GM19238 (cell line): Measurements from ENCODE around the gene CACNB4.
A peak's percentile ranks its signal among the peaks of the same experiment; 100 is the strongest.
"Not testable (repeated sequence)": the region's sequence is repeated elsewhere in the genome, so short reads cannot be mapped to it uniquely, and the experiment has no call there.

ENCODE experiments used
- DNase-seq: peaks from one replicate; pipeline ENCODE4 v3.0.0; 2011; ENCODE audit warnings: low spot score; ENCODE audit not compliant: insufficient read length

CACNB4 gene

DNA sequence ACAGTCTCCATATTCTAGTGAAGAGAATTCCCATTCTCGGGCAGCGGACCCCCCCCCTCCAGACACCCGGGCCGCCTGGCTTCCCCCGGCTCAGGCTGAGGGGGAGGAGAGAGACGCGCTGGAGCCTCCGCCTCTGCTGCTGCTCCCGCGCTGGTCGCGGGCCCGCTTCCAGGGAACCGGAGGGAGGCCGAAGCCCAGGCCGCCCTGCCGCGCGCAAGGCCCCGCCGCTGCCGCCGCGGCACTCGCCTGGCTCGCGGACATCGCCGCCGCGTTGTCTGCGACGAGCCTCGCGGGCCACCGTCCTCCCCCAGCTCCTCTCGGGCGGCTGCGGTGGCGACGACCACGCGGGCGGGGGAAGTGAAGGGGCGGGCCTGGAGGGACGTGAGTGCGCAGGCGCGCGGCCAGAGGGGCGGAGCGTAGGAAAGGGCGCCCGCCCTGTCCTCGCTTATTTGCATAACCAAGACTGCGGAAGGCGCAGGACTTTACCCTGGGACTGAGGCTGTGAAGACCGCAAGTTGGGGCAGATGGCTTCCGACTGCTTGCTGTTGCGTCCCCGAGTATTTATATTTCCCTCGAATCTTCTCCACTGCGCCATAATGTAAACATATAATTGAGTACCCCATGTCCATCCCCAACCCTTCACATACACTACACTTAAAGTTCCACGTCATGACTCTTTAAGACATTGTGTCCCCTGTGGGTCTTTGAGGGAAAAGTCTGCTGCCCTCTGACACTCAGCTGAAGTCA is 270.5 kb downstream of the CACNB4 start, which contains the start of gene ARL5A:
ARL5A (minus strand) TSS at position 279 of the 747 bp plus-strand sequence; CDS start at position 34, 245 bp downstream.
- peak; percentile 78 for DNase-seq

DNA sequence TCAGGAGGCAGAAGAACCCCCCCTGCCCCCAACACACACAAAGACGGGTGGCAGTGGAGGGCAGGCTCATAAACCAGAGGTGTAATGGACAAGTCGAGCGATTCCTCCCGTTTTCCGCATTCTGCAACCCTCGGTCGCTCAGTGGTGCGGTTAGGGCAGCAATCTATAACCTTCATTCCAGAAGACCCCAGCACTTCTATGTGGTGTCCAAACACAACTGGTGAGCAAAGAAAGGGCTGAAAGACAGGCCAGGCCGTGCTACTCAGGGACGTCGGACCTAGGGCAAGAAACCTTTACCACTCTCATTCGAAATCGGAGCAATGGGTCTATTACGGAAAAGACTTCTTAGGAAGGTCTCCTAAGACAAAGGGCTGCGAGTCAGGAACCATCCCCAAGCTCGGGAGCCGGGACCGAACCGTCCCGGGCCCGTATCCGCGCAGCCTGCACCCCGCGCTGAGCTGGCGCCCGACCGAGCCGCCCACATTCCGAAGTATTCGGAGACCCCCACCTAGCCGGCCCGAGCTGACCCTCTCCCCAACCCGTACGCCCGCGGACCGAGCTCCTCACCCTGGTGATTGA is 271.2 kb downstream of the CACNB4 start:
- DNase-seq: no peak

DNA sequence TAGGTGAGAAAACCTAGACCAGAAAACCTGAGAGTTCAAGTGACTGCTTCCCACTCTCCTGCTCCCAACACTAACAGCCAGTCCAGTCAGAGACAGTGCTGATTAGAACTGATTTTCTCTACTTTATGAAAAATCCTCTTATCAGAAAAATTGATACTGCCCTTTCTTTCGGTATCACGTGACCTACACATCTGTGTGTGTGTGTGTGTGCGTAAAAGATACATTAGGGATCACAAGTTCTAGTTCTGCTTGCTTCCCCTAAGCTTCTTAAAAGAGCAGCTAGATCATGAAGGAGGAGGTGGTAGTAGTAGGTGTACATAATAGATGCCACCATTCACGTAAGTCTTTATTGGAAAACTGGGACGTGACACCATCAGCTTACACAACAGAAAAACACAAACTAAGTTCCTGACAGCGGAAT is 272.1 kb downstream of the CACNB4 start:
- no peak for DNase-seq

DNA sequence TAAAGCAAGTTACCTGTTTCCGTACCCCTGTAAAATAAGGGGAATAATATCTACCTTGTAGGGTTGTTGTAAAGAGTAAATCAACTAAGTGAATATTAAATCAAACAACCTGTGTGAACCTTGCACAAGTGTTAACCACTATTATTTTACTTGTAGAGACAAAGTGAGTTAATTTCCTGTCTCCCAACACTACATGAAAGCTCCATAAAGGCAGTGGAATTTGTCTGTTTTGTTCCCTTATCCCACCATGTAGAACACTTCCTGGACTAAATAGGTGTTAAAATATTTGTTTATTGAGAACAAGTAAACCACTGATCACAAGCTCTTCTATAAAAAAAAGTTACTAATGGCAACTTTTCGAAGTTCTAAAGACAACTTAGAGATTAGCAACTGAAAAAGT is 274.0 kb downstream of the CACNB4 start:
- DNase-seq: no peak

DNA sequence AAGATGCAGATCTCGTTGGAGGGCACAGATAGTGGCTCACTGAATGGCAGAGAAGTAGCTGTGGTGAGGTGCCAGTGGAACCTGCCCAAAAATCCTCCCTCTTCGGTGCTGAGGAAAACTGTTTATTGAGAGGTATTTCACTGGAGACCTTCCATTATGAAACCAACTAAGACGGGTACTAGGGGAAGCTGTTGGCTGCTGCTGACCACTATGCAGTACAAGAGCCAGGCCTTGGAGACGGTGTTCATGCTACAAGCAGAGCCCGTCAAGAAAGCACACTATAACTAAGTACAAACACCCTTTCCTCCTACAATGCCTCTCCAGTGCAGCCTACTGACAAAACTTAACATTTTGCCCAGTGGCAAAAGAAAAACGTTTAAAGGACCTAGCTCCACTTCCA is 275.2 kb downstream of the CACNB4 start:
- DNase-seq: no peak

DNA sequence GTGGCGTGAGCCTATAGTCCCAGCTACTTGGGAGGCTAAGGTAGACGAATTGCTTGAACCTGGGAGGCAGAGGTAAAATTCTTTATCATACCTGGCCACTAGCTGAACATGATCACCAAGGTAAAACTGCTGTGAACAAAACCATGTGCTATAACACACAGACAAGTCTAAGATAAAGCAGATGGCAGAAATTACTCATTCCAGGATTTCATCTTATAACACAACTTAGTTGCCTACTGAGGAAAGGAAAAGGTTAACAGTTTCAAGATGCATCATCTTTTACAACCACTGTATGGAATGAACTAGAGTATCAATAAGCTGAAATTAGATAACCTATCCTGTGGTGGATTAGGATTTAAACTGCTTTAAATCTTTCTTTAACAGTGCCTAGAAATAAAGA is 278.9 kb downstream of the CACNB4 start:
- no peak for DNase-seq

DNA sequence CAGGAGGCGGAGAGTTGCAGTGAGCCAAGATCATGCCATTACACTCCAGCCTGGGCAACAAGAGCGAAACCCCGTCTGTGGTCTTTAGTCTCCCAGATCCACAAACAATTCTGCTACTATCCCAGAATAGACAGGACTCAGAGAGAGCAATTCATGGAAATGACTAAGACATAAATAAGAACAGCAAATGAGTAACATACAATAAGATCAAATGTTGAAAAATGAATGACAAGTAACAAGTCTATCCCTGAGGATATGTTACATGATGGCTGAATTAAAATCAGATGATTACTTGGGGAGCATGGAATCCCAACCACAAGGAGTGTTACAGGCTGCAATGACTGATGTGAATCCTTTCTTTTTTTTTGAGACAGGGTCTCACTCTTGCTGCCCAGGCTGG is 280.9 kb downstream of the CACNB4 start:
- no peak for DNase-seq

DNA sequence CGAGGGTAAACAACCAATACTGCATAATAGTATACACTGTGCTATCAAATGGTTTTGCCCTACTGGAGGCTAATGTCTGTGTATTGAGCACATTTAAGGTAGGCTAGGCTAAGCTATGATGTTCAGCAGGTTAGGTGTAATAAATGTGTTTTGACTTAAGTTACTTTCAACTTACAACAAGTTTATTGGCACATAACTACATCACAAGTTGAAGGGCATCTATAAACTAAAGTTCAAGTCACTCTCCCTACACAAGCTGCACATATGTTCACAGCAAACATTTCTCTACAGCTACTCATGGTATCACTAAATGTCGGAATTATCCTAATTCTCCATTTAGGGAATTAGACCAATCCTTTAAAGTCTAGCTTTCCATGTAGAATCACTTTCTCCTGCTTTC is 282.0 kb downstream of the CACNB4 start:
- no peak for DNase-seq

DNA sequence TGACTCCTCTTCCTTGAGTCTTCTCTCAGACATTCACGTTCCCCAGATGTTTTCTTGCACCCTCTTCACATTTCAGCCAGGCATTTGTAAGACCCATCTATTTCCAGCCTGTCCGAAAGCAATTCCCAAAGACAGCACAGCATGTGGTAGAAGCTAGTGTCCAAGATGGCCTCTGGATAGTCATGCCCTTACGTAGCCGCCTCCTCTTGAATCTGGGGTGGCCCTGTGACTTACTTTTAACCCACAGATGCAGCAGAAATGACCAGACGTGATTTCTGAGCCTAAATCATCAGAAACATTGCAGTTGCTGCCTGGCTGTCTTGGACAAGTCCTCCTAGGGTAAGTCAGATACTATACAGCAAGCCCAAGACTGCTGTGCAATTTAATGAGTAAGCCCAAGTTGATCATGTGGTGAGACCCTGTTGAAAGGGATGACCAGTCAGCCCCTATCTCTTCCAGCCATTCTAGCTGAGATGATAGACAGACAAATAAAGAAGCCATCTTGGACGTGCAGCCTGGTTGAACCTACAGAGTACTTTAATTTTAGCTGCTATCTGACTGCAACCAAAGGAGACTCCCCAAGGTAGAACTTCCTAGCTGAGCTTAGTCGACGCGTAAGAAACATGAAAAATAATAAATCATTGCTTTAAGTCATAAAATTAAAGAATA is 282.9 kb downstream of the CACNB4 start:
- no peak for DNase-seq

DNA sequence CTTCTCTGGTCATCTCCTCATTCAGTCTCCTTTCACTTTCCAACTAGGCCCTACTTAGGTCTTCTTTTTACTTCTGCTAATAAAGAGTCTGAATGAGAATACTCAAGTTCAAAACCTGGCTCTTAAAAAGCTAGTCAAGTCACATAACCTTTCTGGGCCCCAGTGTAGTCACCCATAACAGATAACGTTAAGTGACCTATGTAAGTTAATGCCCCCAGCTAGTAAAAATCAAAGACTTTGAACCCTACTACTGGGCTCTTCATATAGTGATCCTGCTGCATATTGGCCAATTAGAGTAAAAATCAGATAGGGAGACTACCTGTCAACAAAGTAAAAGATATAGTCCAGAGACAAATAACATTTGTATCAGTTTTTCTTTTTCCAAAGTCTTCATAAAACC is 288.4 kb downstream of the CACNB4 start:
- DNase-seq: no peak

DNA sequence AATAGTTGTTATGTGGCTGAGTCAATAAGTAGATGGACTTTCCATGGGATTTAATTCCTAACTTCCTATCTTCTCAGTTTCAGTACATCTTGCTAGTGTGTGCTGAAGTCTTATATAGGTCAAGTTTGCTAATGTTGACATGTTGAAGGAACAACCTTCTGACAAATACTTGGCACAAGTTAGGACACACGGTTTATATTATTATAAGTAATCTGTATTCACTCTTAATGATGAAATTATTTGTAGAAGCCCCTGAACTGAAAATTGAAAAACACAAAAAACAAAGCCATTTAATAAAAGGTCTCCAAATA is 289.8 kb downstream of the CACNB4 start:
- no peak for DNase-seq

DNA sequence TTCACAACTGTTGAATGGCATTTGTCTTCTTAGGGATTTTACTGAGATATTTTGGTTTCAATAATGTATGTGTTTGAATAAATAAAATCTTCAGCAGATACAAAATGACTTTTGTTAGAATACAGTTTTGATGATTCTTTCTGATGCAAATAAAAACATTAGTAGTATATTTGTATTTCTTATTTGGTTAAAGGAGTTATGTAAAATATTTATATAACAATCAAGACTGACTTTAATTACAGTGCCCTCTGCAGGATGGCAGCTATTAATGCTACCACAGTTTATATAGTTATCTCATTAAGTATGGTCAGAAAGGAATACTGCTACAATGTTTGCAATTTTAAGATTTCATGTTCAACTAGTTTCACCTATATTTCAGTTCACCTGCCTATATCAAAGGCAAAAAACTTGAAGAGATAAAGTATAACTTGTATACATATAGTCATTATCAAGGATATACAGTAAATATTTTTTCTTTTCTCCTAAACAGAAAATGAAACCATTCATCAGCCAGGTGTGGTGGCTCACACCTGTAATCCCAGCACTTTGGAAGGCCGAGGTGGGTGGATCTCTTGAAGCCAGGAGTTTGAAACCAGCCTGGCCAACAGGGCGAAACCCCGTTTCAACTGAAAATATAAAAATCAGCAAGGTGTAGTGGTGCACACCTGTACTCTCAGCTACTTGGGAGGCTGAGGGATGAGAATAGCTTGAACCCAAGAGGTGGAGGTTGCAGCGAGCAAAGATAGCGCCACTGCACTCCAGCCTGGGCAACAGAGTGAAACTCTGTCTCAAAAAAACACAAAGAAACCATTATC is 290.4 kb downstream of the CACNB4 start:
- DNase-seq: no peak

DNA sequence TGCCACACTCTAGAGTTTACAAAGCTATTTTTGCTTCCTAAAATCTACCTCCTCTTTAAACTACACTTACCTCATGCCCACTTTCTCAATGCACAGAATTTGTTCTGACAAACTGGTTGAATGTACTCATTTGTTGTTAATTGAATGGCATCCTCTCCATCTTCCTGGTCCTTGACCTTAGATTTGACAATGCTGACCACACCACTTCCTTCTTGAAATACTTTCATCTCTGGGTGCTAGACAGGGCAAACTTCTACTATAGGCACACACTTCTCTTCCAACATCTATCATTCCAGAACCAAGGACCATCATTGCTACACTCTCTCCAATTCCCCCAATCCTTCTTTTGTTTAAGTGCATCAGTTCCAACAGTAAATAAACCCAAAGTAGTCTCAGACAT is 292.9 kb downstream of the CACNB4 start:
- DNase-seq: no peak

DNA sequence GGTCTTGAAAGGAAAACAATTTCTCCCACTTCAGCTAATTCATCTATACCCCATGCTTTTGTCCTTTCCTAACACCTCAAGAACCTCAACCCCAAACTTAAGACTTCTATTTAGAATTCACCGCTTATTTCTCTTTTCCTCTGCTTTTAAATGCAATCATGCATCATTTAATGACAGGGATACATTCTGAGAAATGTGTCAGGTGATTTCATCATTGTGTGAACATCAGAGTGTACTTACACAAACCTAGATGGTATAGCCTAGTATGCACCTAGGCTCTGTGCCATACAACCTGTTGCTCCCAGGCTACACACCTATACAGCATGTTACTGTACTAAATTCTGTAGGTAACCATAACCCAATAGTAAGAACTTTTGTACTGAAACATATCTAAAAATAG is 293.5 kb downstream of the CACNB4 start:
- no peak for DNase-seq

DNA sequence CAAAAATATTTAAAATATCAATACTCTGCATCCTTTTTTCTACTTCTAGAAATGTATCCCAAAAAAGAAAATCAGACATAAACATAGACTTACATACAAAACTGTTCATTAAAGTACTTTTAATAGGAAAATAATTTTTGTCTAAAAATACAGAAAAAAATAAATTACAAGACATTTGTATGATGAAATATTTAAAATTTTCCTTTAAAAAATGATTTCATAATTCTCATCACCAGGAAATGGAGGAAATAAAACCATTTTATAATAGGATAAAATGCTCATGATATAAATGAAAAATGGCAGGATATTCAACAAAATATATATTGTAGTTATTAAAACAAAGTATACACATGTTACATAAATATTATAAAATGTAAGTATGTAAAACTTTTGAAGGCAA is 295.0 kb downstream of the CACNB4 start:
- DNase-seq: no peak

DNA sequence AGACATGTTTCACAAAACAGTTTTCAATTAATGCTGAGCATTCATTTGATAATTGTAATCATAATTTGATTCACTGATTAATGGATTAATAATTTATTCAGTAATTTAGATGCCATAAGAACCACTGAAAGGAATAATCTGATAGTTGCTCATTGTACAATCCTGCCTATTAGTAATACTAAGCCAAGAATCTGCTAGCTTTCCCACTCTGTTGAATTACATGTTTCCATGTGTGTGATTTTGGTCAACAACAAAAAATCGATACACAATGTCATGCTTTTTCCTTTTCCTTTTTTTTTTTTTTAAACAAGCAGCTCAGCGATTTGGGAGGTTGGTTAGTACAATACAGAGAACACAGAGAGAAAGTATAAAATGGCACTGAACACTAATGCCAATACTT is 296.5 kb downstream of the CACNB4 start:
- DNase-seq: no peak

DNA sequence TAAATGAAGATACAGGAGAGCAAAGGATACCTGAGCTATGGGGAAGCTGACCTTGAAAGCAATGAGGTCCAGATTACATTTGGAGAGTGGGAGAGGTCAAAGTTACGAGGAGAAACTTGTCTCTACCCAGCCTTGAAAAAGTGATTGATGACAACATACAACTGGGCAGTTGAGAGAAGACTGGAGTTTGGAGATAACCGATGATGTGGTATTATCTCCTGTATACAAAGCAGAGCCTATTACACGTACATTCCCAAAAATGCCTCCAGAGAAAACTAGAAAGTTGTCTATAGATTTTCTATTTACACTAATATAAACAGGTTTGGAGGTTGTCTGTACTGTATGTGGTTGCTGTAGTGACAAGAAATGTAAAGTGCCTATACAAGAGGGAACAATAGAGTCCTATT is 299.0 kb downstream of the CACNB4 start:
- no peak for DNase-seq

DNA sequence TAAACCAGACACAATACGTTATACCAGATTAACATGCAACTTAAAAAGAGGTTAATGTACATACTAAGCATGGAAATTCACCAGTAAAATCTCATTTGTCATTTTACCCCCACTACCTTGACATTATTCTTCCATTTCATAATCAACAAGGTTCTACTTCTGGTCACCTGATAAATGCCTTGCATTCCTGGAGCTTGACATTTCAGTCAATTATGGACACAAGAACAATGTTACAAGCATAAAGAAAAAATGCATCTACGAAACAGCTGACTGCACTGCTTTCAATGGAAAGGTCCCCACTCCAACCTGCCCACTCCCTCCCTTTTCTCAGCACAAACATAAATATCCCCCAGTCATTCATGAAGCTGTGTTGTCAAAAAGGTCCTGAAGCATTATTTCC is 302.1 kb downstream of the CACNB4 start:
- DNase-seq: no peak

DNA sequence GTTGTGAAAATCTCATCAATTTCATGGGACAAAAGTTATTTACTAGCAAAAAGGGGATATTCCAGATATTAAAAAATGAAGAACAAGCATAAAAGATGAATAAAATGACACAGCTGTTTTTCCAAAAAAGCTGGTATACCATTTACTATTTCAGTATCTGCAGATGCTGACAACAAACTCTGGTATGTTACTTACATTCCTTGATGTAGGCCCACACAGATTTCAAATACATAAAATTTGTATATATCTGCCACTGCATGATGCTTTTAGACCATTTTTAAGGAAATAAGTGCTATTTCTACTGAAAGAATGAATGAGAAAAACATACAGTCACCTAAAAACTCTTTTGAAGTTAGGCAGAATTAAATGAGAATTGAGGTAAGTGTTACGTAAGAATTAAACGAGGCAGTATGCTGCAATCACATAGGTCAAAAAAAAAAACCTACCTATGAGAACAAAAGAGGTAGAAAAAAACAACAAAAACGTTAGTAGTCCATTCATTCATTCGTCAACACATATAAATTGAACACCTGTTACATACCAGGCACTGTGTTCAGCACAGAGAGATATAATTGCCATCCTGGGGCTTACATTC is 303.1 kb downstream of the CACNB4 start:
- DNase-seq: no peak

DNA sequence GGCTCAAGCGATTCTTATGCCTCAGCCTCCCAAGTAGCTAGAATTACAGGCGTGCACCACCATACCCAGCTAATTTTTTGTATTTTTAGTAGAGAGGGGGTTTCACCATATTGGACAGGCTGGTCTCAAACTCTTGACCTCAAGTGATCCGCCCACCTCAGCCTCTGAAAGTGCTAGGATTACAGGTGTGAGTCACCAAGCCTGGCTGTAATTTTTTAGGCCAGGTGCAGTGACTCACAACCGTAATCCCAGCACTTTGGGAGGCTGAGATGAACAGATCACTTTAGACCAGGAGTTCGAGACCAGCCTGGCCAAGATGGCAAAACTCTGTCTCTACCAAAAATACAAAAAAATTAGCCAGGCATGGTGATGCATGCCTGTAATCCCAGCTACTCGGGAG is 304.4 kb downstream of the CACNB4 start:
- not testable (repeated sequence) for DNase-seq

DNA sequence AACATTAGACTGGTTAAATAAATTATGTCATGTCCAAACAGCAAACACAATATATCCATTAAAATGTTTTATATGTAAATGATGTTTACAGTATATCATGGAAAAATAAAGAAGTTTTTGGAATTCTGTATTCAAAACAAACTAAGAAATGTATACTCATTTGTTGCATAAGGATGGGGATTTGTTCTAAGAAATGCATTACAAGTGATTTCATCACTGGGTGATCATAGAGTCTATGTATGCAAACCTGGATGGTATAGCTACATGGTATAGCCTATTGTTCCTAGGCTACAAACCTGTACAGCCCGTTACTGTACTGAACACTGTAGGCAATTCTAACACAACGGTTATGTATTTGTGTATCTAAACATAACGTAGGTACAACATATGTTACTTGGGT is 305.7 kb downstream of the CACNB4 start:
- DNase-seq: no peak

DNA sequence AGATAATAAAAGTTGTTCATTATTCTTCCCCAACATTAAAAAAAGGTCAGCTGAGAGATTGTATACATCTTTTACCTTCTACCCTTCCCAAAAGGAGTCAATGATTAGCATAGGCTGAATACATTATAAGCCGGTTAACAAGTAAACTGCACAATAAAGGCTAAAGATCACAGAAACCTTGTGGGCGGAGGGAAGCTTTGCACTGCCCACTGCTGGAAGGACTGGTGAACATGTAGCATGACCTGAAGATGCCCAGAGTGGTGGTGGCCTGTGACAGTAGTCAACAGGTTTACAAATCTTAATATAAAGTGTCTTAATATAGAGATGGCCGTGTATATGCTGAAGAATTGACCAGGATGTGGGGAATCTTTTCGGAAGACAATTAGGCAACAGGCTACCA is 306.3 kb downstream of the CACNB4 start:
- DNase-seq: no peak
